22Rv1 (cell line): ENCODE results near the gene POLD2.

Experiments
- ZFX ChIP-seq: fragments of 450-650 bp; IDR thresholded peaks from 2 replicates; pipeline ENCODE4 v1.6.1; 2017; ENCODE audit warnings: antibody characterized with exemption, borderline replicate concordance
- TF ChIP-seq, protein P1 (sequence below): fragments of 450-650 bp; IDR thresholded peaks from 2 replicates; pipeline ENCODE4 v1.5.1; 2017; ENCODE audit warnings: mild to moderate bottlenecking

DNA sequence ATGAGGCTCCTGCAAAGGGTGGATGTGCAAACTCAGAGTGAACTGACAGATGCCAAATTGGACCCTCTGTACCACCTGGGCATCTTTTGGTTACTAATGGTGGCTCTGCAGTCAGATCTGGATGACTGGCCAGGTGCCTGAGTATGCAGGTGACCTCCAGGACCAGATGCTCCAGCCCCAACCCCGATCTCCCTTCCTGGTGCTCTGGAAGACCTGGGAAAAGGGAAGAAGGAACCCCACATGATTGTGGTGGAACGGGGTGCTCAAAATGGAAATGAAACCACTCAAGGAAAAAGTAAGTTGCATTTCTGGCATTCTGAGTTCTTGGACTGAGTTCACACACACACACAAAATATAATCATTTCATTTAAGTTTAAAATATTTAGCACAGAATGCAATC is 29.0 kb downstream of the POLD2 start:
- TF ChIP-seq, protein P1, sequence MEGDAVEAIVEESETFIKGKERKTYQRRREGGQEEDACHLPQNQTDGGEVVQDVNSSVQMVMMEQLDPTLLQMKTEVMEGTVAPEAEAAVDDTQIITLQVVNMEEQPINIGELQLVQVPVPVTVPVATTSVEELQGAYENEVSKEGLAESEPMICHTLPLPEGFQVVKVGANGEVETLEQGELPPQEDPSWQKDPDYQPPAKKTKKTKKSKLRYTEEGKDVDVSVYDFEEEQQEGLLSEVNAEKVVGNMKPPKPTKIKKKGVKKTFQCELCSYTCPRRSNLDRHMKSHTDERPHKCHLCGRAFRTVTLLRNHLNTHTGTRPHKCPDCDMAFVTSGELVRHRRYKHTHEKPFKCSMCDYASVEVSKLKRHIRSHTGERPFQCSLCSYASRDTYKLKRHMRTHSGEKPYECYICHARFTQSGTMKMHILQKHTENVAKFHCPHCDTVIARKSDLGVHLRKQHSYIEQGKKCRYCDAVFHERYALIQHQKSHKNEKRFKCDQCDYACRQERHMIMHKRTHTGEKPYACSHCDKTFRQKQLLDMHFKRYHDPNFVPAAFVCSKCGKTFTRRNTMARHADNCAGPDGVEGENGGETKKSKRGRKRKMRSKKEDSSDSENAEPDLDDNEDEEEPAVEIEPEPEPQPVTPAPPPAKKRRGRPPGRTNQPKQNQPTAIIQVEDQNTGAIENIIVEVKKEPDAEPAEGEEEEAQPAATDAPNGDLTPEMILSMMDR, result no peak
- TF ChIP-seq ZFX, result no peak
